Endothelial cell (in vitro differentiated cells): Measurements from ENCODE around the gene CSTB. TPM values are rescaled to one million over a fixed set of nuclear protein-coding genes. Genes with fewer than 3 reads are reported as not detected.

Experiments
- DNase-seq: peaks from one replicate; pipeline ENCODE4 v3.0.0; 2021; ENCODE audit warnings: low spot score
- H3K27ac Mint-ChIP-seq: one replicate; pipeline ENCODE4 v1.8.0; 2021; ENCODE audit warnings: mixed read lengths, inconsistent platforms; ENCODE audit not compliant: unreplicated experiment
- H3K27me3 Mint-ChIP-seq: one replicate; pipeline ENCODE4 v1.8.0; 2021; ENCODE audit warnings: mild to moderate bottlenecking, moderate library complexity, mixed read lengths, inconsistent platforms; ENCODE audit not compliant: unreplicated experiment
- H3K36me3 Mint-ChIP-seq: one replicate; pipeline ENCODE4 v1.8.0; 2021; ENCODE audit warnings: mild to moderate bottlenecking, low read depth, mixed read lengths, inconsistent platforms; ENCODE audit not compliant: unreplicated experiment
- H3K4me1 Mint-ChIP-seq: one replicate; pipeline ENCODE4 v1.8.0; 2021; ENCODE audit warnings: mild to moderate bottlenecking, mixed read lengths, inconsistent platforms; ENCODE audit not compliant: unreplicated experiment
- H3K4me3 Mint-ChIP-seq: one replicate; pipeline ENCODE4 v1.8.0; 2021; ENCODE audit warnings: mild to moderate bottlenecking, mixed read lengths, inconsistent platforms; ENCODE audit not compliant: unreplicated experiment
- H3K9me3 Mint-ChIP-seq: one replicate; pipeline ENCODE4 v1.8.0; 2021; ENCODE audit warnings: mixed read lengths, inconsistent platforms; ENCODE audit not compliant: unreplicated experiment
- CTCF ChIP-seq: fragments of 200-600 bp; sonication (generic); IDR thresholded peaks from one replicate; pipeline ENCODE4 v1.5.0; 2021; ENCODE audit warnings: antibody characterized with exemption; ENCODE audit not compliant: unreplicated experiment
- total RNA-seq: library from RNA; stranded (reverse); fragmentation: NEBNext Ultra II Directional; extraction: Animal tissue kit (Norgen Biotek cat#: 25700); gene quantifications from one replicate; pipeline ENCODE4 v1.2.1, GENCODE V29; 2021; ENCODE audit not compliant: unreplicated experiment

Gene CSTB
- total RNA-seq, 1 donor from 2014 or later: 66.5 TPM

- Mint-ChIP-seq H3K4me1 (peaks cover 27% of the 10 kb centered on the region), H3K9me3 (no peaks in the 10 kb centered on the region), H3K4me3 (no peak overlapping the region), H3K27ac (no peak overlapping the region), H3K36me3 (peaks cover 20% of the 10 kb centered on the region), H3K27me3 (peaks cover 12% of the 10 kb centered on the region)
- TF ChIP-seq CTCF: no peak
- DNase-seq: no peak
Measured at GRCh38 chr21:43777953-43778352, 1.8 kb upstream of the CSTB start.

GRCh38 chr21:43775190-43775589 is 918 bp downstream of the CSTB start:
- no peaks in the 10 kb centered on the region for H3K9me3 Mint-ChIP-seq
- peaks cover 17% of the 10 kb centered on the region for H3K27me3 Mint-ChIP-seq
- peak overlapping the region; percentile 97 for H3K4me3 Mint-ChIP-seq
- peaks cover 42% of the 10 kb centered on the region for H3K4me1 Mint-ChIP-seq
- TF ChIP-seq CTCF: no peak
- H3K36me3 Mint-ChIP-seq: peaks cover 21% of the 10 kb centered on the region
- DNase-seq: no peak
- H3K27ac Mint-ChIP-seq: no peak overlapping the region

GRCh38 chr21:43774163-43774562 is 1.9 kb downstream of the CSTB start:
- peaks cover 17% of the 10 kb centered on the region for H3K27me3 Mint-ChIP-seq
- TF ChIP-seq CTCF: no peak
- no peaks in the 10 kb centered on the region for H3K9me3 Mint-ChIP-seq
- peak overlapping the region; percentile 31 for H3K4me3 Mint-ChIP-seq
- no peak overlapping the region for H3K27ac Mint-ChIP-seq
- H3K36me3 Mint-ChIP-seq: peaks cover 21% of the 10 kb centered on the region
- DNase-seq: no peak
- H3K4me1 Mint-ChIP-seq: peaks cover 42% of the 10 kb centered on the region

GRCh38 chr21:43772425-43772821 is 3.7 kb downstream of the CSTB start:
- H3K27ac Mint-ChIP-seq: peak overlapping the region; percentile 72
- no peaks in the 10 kb centered on the region for H3K9me3 Mint-ChIP-seq
- peaks cover 56% of the 10 kb centered on the region for H3K4me1 Mint-ChIP-seq
- no peak overlapping the region for H3K4me3 Mint-ChIP-seq
- H3K36me3 Mint-ChIP-seq: peaks cover 21% of the 10 kb centered on the region
- TF ChIP-seq CTCF: no peak
- H3K27me3 Mint-ChIP-seq: peaks cover 12% of the 10 kb centered on the region
- no peak for DNase-seq

GRCh38 chr21:43771698-43772424 is 4.2 kb downstream of the CSTB start:
- no peak for DNase-seq

More at GRCh38 chr21:43771698-43772424, 4.2 kb downstream of the CSTB start:
- TF ChIP-seq CTCF: no peak
- Mint-ChIP-seq H3K9me3 (no peaks in the 10 kb centered on the region), H3K27ac (peak overlapping the region; percentile 86), H3K36me3 (peaks cover 21% of the 10 kb centered on the region), H3K4me1 (peaks cover 60% of the 10 kb centered on the region), H3K27me3 (peaks cover 12% of the 10 kb centered on the region), H3K4me3 (no peak overlapping the region)
